HepG2 (cell line): ENCODE measurements around the gene AKAP8L. TPM values are rescaled to one million over a fixed set of nuclear protein-coding genes. Genes with fewer than 3 reads are reported as not detected.

Experiments
- ATAC-seq: fragments of 200-7000 bp; cut with Tn5 transposase; 3 replicates; pipeline ENCODE4 v1.9.1; 2020; ENCODE audit warnings: mild to moderate bottlenecking, moderate library complexity
- BruUV-seq: library from RNA; stranded (reverse); fragments of 400-500 nt; replicated peaks from 2 replicates; lab custom pipeline; 2021; lab: Mats Ljungman, UMichigan
- CTCF ChIA-PET: fragments of 300-600 bp; formaldehyde crosslinking; extraction: SDS; loops from one replicate; lab custom pipeline; 2021; ENCODE audit warnings: low total read pairs, inconsistent platforms, low intra/inter-chr PET ratio; lab: Yijun Ruan, JAX
- POLR2A ChIA-PET: fragments of 350-600 bp; sonication (Branson Sonifier 250); formaldehyde crosslinking; loops from one replicate; lab custom pipeline; 2020; ENCODE audit warnings: antibody characterized with exemption, inconsistent platforms; lab: Yijun Ruan, JAX
- DNase-seq: peaks from one replicate; pipeline ENCODE4 v3.0.0-alpha.2; 2015; ENCODE audit warnings: low spot score
- FAIRE-seq: peaks from 3 replicates; lab custom pipeline; 2011; peaks lifted over from hg19 to GRCh38; lab: Jason Lieb, UNC
- H2AFZ ChIP-seq: one replicate; pipeline ENCODE4 v1.6.1; 2011; ENCODE audit warnings: low read length, inconsistent platforms
- H3K27ac ChIP-seq: fragments of 300-600 bp; 3 replicates; pipeline ENCODE4 v1.8.0; 2011; ENCODE audit warnings: mixed run types, mild to moderate bottlenecking, mixed read lengths, low read length, inconsistent platforms; ENCODE audit not compliant: insufficient read depth; ENCODE audit errors: extremely low read length
- H3K27me3 ChIP-seq, 2 experiments: fragments of 200-600 bp in 1 of 2; 2 replicates in 1 of 2; 3 replicates in 1 of 2; pipeline versions ENCODE4 v1.6.0 to v1.8.0; 2011; ENCODE audit warnings: low read length in 2 of 2, mild to moderate bottlenecking in 2 of 2, moderate library complexity in 2 of 2, inconsistent platforms in 1 of 2; ENCODE audit not compliant: insufficient read depth in 2 of 2, control insufficient read depth in 1 of 2
- H3K36me3 ChIP-seq, 2 experiments: fragments of 200-600 bp in 1 of 2; replicated peaks in 1 of 2; 2 replicates in 1 of 2; 3 replicates in 1 of 2; pipeline versions ENCODE4 v1.5.1 to v1.8.0; 2011; ENCODE audit warnings: low read length in 2 of 2, inconsistent platforms in 1 of 2; ENCODE audit not compliant: insufficient read depth in 2 of 2, control insufficient read depth in 1 of 2
- H3K4me1 ChIP-seq: 2 replicates; pipeline ENCODE4 v1.5.1; 2012; ENCODE audit warnings: low read length, inconsistent platforms; ENCODE audit not compliant: insufficient read depth
- H3K4me2 ChIP-seq: 2 replicates; pipeline ENCODE4 v1.6.0; 2011; ENCODE audit warnings: low read depth, low read length, inconsistent platforms
- H3K4me3 ChIP-seq, 3 experiments: fragments of 200-600 bp in 1 of 3; sonication (generic), shearing (Covaris generic) in 1 of 3; replicated peaks in 1 of 3; 2 replicates each; pipeline ENCODE4 v1.5.1; 2011 to 2016; ENCODE audit warnings: low read length in 3 of 3, inconsistent platforms in 2 of 3, low read depth in 2 of 3, mild to moderate bottlenecking in 2 of 3, control low read depth in 1 of 3, mixed read lengths in 1 of 3; ENCODE audit not compliant: insufficient read depth in 1 of 3
- H3K79me2 ChIP-seq: one replicate; pipeline ENCODE4 v1.6.1; 2011; ENCODE audit warnings: low read length, inconsistent platforms; ENCODE audit not compliant: insufficient read depth
- H3K9ac ChIP-seq: 2 replicates; pipeline ENCODE4 v1.6.0; 2011; ENCODE audit warnings: mild to moderate bottlenecking, low read depth, low read length, inconsistent platforms; ENCODE audit not compliant: insufficient read depth
- H3K9me3 ChIP-seq: 2 replicates; pipeline ENCODE4 v1.5.1; 2012; ENCODE audit warnings: mild to moderate bottlenecking, low read length
- H4K20me1 ChIP-seq: 2 replicates; pipeline ENCODE4 v1.6.0; 2011; ENCODE audit warnings: inconsistent platforms, mild to moderate bottlenecking, low read length, moderate library complexity; ENCODE audit not compliant: insufficient read depth
- CBX1 ChIP-seq: IDR thresholded peaks from one replicate; pipeline ENCODE4 v1.6.1; 2016; ENCODE audit warnings: antibody characterized with exemption, low read depth
- HIVEP1 ChIP-seq: sonication (generic); formaldehyde crosslinking; IDR thresholded peaks from 2 replicates; pipeline ENCODE4 v1.4.0; 2020; ENCODE audit warnings: mild to moderate bottlenecking, missing genetic modification reagents
- MLLT10 ChIP-seq: sonication (generic); formaldehyde crosslinking; IDR thresholded peaks from 2 replicates; pipeline ENCODE4 v1.4.0; 2020; ENCODE audit warnings: missing genetic modification reagents
- NFKB2 ChIP-seq: sonication (generic); formaldehyde crosslinking; IDR thresholded peaks from 2 replicates; pipeline ENCODE4 v1.4.0; 2020; ENCODE audit warnings: missing genetic modification reagents, borderline replicate concordance
- PAX8 ChIP-seq: sonication (generic); formaldehyde crosslinking; IDR thresholded peaks from 2 replicates; pipeline ENCODE4 v1.8.0; 2022; ENCODE audit warnings: mild to moderate bottlenecking, missing genetic modification reagents, borderline replicate concordance
- POLR2A ChIP-seq, 2 experiments: IDR thresholded peaks; 2 replicates each; pipeline ENCODE4 v1.6.1; 2011; ENCODE audit warnings: low read depth in 2 of 2, low read length in 2 of 2, mild to moderate bottlenecking in 1 of 2, moderate library complexity in 1 of 2; ENCODE audit not compliant: insufficient read depth in 1 of 2
- PPARG ChIP-seq: conservative IDR thresholded peaks from 2 replicates; pipeline ENCODE4 v1.6.1; 2016; ENCODE audit warnings: missing biosample characterization, missing genetic modification reagents
- ZBTB7A ChIP-seq: sonication (generic); formaldehyde crosslinking; IDR thresholded peaks from 2 replicates; pipeline ENCODE4 v1.8.0; 2022; ENCODE audit warnings: mild to moderate bottlenecking, missing genetic modification reagents
- WGBS: methylation state at CpG from one replicate; pipeline ENCODE4 v1.1.6; 2017; ENCODE audit warnings: low lambda C conversion rate; 5-methylcytosine and 5-hydroxymethylcytosine counted together
- in situ Hi-C: cut with HindIII; loops from 2 replicates; pipeline ENCODE4 v1.10.0; 2017; ENCODE audit warnings: low pct_unique_long_range_greater_than_20kb; ENCODE audit not compliant: extremely low pct_ligation_motif_present
- intact Hi-C: fragments of 100-400 bp; cut with micrococcal nuclease; formaldehyde crosslinking; loops from one replicate; pipeline ENCODE4 v1.10.0; 2022; ENCODE audit not compliant: unreplicated experiment
- polyA plus RNA-seq, 8 experiments: library from polyadenylated mRNA; depleted of rRNA in 3 of 8; stranded (reverse) in 7 of 8; unstranded in 1 of 8; fragments of >200 nt; fragmentation: Illumina TruSeq in 4 of 8; extraction: Trizol in 4 of 8; gene quantifications; 2 replicates each; pipeline versions ENCODE4 v1.2.1 to v1.2.3, GENCODE V29; 2011 to 2016; ENCODE audit warnings: low read depth in 4 of 8, missing spikeins in 1 of 8, mixed read lengths in 1 of 8; ENCODE audit not compliant: insufficient read depth in 1 of 8
- total RNA-seq, 5 experiments: library from RNA; depleted of rRNA; stranded (reverse); fragments of >200 nt; fragmentation: Illumina TruSeq; extraction: Trizol; gene quantifications; 2 replicates each; pipeline ENCODE4 v1.2.3, GENCODE V29; 2016; ENCODE audit warnings: low read depth in 1 of 5
- TF ChIP-seq, protein P1 (sequence below), 2 experiments: sonication (generic) in 1 of 2; formaldehyde crosslinking in 1 of 2; IDR thresholded peaks; 2 replicates each; pipeline versions ENCODE4 v1.4.0 to v1.6.1; 2016 to 2020; ENCODE audit warnings: borderline replicate concordance in 1 of 2, low read depth in 1 of 2, mild to moderate bottlenecking in 1 of 2, missing genetic modification reagents in 1 of 2
- TF ChIP-seq, protein P2 (sequence below): IDR thresholded peaks from 2 replicates; pipeline ENCODE4 v1.6.1; 2016; ENCODE audit warnings: low read depth, control low read depth
- TF ChIP-seq, protein P3 (sequence below), 2 experiments: sonication (generic) in 1 of 2; formaldehyde crosslinking in 1 of 2; IDR thresholded peaks; 2 replicates each; pipeline versions ENCODE4 v1.4.0 to v1.6.1; 2018 to 2020; ENCODE audit warnings: missing genetic modification reagents in 2 of 2, borderline replicate concordance in 1 of 2, low read depth in 1 of 2, mild to moderate bottlenecking in 1 of 2, missing biosample characterization in 1 of 2
- TF ChIP-seq, protein P4 (sequence below): sonication (generic); formaldehyde crosslinking; IDR thresholded peaks from 2 replicates; pipeline ENCODE4 v1.4.0; 2020; ENCODE audit warnings: missing genetic modification reagents

The AKAP8L gene
- total and polyA plus RNA-seq, 2 of the 13 experiments (the other 11 are each of a cell fraction or from before 2014, with no cell fraction given), result 48.2 to 49.6 TPM

- H4K20me1 ChIP-seq, result no peaks in the 10 kb centered on the region
- H3K9ac ChIP-seq, result no peak overlapping the region
- no TSS peak for BruUV-seq
- no peaks in the 10 kb centered on the region for H3K79me2 ChIP-seq
- no peak for FAIRE-seq
- H3K27ac ChIP-seq, result no peak overlapping the region
- no peak overlapping the region for H2AFZ ChIP-seq
- H3K4me1 ChIP-seq, result peaks cover 37% of the 10 kb centered on the region
- peak overlapping the region in 2 of 3 experiments; percentile 34 to 61; a peak in 2 of 6 replicates for H3K4me3 ChIP-seq
- H3K9me3 ChIP-seq, result no peaks in the 10 kb centered on the region
- ChIA-PET POLR2A (interaction anchor here (1.4 to 2.2 kb wide), 3 partner anchors 19 to 73 kb away, joined by 7 to 18 read pairs (median 8); partner anchors contain the start of genes AKAP8 and AKAP8L), CTCF (no interaction called here)
- WGBS, result 20% methylated on average over 21 of the region's 37 CpGs
- peak overlapping the region; percentile 69 for H3K4me2 ChIP-seq
- in situ Hi-C loops, result no loop called here
- DNase-seq, result peak; percentile 69
- no peaks in the 10 kb centered on the region for H3K27me3 ChIP-seq
- intact Hi-C loops, result no loop called here
- peak; percentile 64 for ATAC-seq
- H3K36me3 ChIP-seq, result no peaks in the 10 kb centered on the region
- 0 out of 2 replicates have a peak, but pooled peaks have one; percentile 38 for TF ChIP-seq HIVEP1 (CRISPR knock-in tag)
- TF ChIP-seq, protein P1, sequence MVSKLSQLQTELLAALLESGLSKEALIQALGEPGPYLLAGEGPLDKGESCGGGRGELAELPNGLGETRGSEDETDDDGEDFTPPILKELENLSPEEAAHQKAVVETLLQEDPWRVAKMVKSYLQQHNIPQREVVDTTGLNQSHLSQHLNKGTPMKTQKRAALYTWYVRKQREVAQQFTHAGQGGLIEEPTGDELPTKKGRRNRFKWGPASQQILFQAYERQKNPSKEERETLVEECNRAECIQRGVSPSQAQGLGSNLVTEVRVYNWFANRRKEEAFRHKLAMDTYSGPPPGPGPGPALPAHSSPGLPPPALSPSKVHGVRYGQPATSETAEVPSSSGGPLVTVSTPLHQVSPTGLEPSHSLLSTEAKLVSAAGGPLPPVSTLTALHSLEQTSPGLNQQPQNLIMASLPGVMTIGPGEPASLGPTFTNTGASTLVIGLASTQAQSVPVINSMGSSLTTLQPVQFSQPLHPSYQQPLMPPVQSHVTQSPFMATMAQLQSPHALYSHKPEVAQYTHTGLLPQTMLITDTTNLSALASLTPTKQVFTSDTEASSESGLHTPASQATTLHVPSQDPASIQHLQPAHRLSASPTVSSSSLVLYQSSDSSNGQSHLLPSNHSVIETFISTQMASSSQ (IDR thresholded peaks at IDR 0.05; ENCODE audit: low read depth), result no peak
- TF ChIP-seq, protein P1 (CRISPR knock-in tag; IDR thresholded peaks at IDR 0.05; ENCODE audit: borderline replicate concordance), result no peak
- no peak for TF ChIP-seq CBX1
- no peak for TF ChIP-seq MLLT10 (CRISPR knock-in tag)
- TF ChIP-seq, protein P2, sequence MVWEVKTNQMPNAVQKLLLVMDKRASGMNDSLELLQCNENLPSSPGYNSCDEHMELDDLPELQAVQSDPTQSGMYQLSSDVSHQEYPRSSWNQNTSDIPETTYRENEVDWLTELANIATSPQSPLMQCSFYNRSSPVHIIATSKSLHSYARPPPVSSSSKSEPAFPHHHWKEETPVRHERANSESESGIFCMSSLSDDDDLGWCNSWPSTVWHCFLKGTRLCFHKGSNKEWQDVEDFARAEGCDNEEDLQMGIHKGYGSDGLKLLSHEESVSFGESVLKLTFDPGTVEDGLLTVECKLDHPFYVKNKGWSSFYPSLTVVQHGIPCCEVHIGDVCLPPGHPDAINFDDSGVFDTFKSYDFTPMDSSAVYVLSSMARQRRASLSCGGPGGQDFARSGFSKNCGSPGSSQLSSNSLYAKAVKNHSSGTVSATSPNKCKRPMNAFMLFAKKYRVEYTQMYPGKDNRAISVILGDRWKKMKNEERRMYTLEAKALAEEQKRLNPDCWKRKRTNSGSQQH (CRISPR knock-in tag), result no peak
- no peak for TF ChIP-seq PPARG (CRISPR knock-in tag)
- TF ChIP-seq NFKB2 (CRISPR knock-in tag), result no peak
- peak in 1 of 2 experiments; percentile 35; a peak in 1 of 4 replicates for TF ChIP-seq POLR2A (IDR thresholded peaks at IDR 0.05; ENCODE audit: insufficient read depth in 1 of 2, low read depth in 2 of 2, low read length in 2 of 2)
- TF ChIP-seq, protein P3, sequence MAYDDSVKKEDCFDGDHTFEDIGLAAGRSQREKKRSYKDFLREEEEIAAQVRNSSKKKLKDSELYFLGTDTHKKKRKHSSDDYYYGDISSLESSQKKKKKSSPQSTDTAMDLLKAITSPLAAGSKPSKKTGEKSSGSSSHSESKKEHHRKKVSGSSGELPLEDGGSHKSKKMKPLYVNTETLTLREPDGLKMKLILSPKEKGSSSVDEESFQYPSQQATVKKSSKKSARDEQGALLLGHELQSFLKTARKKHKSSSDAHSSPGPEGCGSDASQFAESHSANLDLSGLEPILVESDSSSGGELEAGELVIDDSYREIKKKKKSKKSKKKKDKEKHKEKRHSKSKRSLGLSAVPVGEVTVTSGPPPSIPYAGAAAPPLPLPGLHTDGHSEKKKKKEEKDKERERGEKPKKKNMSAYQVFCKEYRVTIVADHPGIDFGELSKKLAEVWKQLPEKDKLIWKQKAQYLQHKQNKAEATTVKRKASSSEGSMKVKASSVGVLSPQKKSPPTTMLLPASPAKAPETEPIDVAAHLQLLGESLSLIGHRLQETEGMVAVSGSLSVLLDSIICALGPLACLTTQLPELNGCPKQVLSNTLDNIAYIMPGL (CRISPR knock-in tag; IDR thresholded peaks at IDR 0.05; ENCODE audit: borderline replicate concordance in 1 of 2, low read depth in 1 of 2), result no peak
- no peak for TF ChIP-seq ZBTB7A (CRISPR knock-in tag)
- no peak for TF ChIP-seq PAX8 (CRISPR knock-in tag)
- TF ChIP-seq, protein P4, sequence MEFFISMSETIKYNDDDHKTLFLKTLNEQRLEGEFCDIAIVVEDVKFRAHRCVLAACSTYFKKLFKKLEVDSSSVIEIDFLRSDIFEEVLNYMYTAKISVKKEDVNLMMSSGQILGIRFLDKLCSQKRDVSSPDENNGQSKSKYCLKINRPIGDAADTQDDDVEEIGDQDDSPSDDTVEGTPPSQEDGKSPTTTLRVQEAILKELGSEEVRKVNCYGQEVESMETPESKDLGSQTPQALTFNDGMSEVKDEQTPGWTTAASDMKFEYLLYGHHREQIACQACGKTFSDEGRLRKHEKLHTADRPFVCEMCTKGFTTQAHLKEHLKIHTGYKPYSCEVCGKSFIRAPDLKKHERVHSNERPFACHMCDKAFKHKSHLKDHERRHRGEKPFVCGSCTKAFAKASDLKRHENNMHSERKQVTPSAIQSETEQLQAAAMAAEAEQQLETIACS (CRISPR knock-in tag), result no peak
These were observed 33.6 kb upstream of the AKAP8L start for GRCh38 chr19:15452111-15453047.
